K562 (cell line): ENCODE results near the gene IGSF23. TPM values are rescaled to one million over a fixed set of nuclear protein-coding genes. Genes with fewer than 3 reads are reported as not detected.
"Not testable (repeated sequence)": the region's sequence is repeated elsewhere in the genome, so short reads cannot be mapped to it uniquely, and the experiment has no call there.

ENCODE experiments used
- ATAC-seq: fragments of 200-7000 bp; cut with Tn5 transposase; 3 replicates; pipeline ENCODE4 v1.9.1; 2020; ENCODE audit warnings: moderate library complexity
- BruUV-seq: library from RNA; stranded (reverse); fragments of 400-500 nt; replicated peaks from 2 replicates; lab custom pipeline; 2021; lab: Mats Ljungman, UMichigan
- CTCF ChIA-PET: fragments of 300-600 bp; formaldehyde crosslinking; extraction: SDS; loops from one replicate; lab custom pipeline; 2021; ENCODE audit warnings: low intra/inter-chr PET ratio; lab: Yijun Ruan, JAX
- POLR2A ChIA-PET: fragments of 300-600, 350-650 bp; sonication (Branson Sonifier 250); formaldehyde crosslinking; extraction: SDS; loops from one replicate; lab custom pipeline; 2021; ENCODE audit warnings: antibody characterized with exemption, inconsistent platforms; lab: Yijun Ruan, JAX
- DNase-seq, 4 experiments: peaks; one replicate each; pipeline versions ENCODE4 v3.0.0 to v3.0.0-alpha.2; 2011 to 2018; ENCODE audit warnings: low spot score in 3 of 4, mixed read lengths in 3 of 4; ENCODE audit errors: extremely low read depth in 1 of 4
- FAIRE-seq: peaks from 2 replicates; lab custom pipeline; 2011; peaks lifted over from hg19 to GRCh38; lab: Jason Lieb, UNC
- H2AFZ ChIP-seq: 2 replicates; pipeline ENCODE4 v1.6.0; 2011; ENCODE audit warnings: low read depth, low read length, control low read depth, inconsistent platforms
- H3K27ac ChIP-seq: fragments of 200-600 bp; 3 replicates; pipeline ENCODE4 v1.8.0; 2011; ENCODE audit warnings: low read depth, mild to moderate bottlenecking, control low read depth, inconsistent platforms, low read length, moderate library complexity, mixed read lengths; ENCODE audit errors: extremely low read depth
- H3K27me3 ChIP-seq, 2 experiments: fragments of 300-600 bp in 1 of 2; 2 replicates in 1 of 2; 3 replicates in 1 of 2; pipeline versions ENCODE4 v1.6.0 to v1.8.0; 2011; ENCODE audit warnings: inconsistent platforms in 2 of 2, low read length in 2 of 2, mild to moderate bottlenecking in 1 of 2, mixed read lengths in 1 of 2, moderate library complexity in 1 of 2; ENCODE audit not compliant: control insufficient read depth in 2 of 2, insufficient read depth in 2 of 2
- H3K36me3 ChIP-seq: fragments of 300-600 bp; 3 replicates; pipeline ENCODE4 v1.8.0; 2011; ENCODE audit warnings: mild to moderate bottlenecking, low read length, inconsistent platforms; ENCODE audit not compliant: control insufficient read depth, insufficient read depth
- H3K4me1 ChIP-seq, 2 experiments: fragments of 200-600 bp in 1 of 2; replicated peaks in 1 of 2; 2 replicates in 1 of 2; 3 replicates in 1 of 2; pipeline versions ENCODE4 v1.5.1 to v1.8.0; 2011; ENCODE audit warnings: inconsistent platforms in 2 of 2, low read length in 2 of 2, mild to moderate bottlenecking in 1 of 2, mixed read lengths in 1 of 2, moderate library complexity in 1 of 2; ENCODE audit not compliant: control insufficient read depth in 2 of 2, insufficient read depth in 2 of 2
- H3K4me2 ChIP-seq: 2 replicates; pipeline ENCODE4 v1.6.1; 2011; ENCODE audit warnings: low read length, control low read depth, inconsistent platforms, mixed read lengths; ENCODE audit not compliant: insufficient read depth
- H3K4me3 ChIP-seq: fragments of 200-600 bp; sonication (generic), shearing (Covaris generic); 2 replicates; pipeline ENCODE4 v1.5.1; 2016; ENCODE audit warnings: control low read depth, inconsistent platforms
- H3K79me2 ChIP-seq: fragments of 200-600 bp; 3 replicates; pipeline ENCODE4 v1.8.0; 2011; ENCODE audit warnings: low read length, inconsistent platforms; ENCODE audit not compliant: control insufficient read depth, insufficient read depth
- H3K9ac ChIP-seq, 2 experiments: 2 replicates each; pipeline versions ENCODE4 v1.6.0 to v1.6.1; 2011; ENCODE audit warnings: low read depth in 2 of 2, low read length in 2 of 2, control low read depth in 1 of 2, inconsistent platforms in 1 of 2, mild to moderate bottlenecking in 1 of 2, mixed read lengths in 1 of 2; ENCODE audit not compliant: insufficient read depth in 1 of 2
- H3K9me1 ChIP-seq: one replicate; pipeline ENCODE4 v1.6.0; 2011; ENCODE audit warnings: inconsistent platforms, mild to moderate bottlenecking, low read length, moderate library complexity; ENCODE audit not compliant: control insufficient read depth, insufficient read depth
- H3K9me3 ChIP-seq: replicated peaks from 2 replicates; pipeline ENCODE4 v1.5.1; 2011; ENCODE audit warnings: low read depth, low read length, inconsistent platforms; ENCODE audit not compliant: control insufficient read depth, insufficient read depth
- H4K20me1 ChIP-seq: replicated peaks from 2 replicates; pipeline ENCODE4 v1.6.1; 2011; ENCODE audit warnings: low read length, inconsistent platforms, mixed read lengths; ENCODE audit not compliant: control insufficient read depth, insufficient read depth
- BCOR ChIP-seq: fragments of 450-650 bp; IDR thresholded peaks from 2 replicates; pipeline ENCODE4 v1.6.1; 2016
- CHD4 ChIP-seq: fragments of 200-600 bp; sonication (generic); IDR thresholded peaks from 3 replicates; pipeline ENCODE4 v1.6.1; 2012; ENCODE audit warnings: low read depth, mild to moderate bottlenecking, mixed read lengths, low read length, inconsistent platforms; ENCODE audit not compliant: insufficient read depth, insufficient replicate concordance, poor library complexity, severe bottlenecking
- HDAC2 ChIP-seq: fragments of 450-650 bp; IDR thresholded peaks from 2 replicates; pipeline ENCODE4 v1.6.1; 2016; ENCODE audit warnings: mild to moderate bottlenecking
- KDM1A ChIP-seq, 2 experiments: fragments of 450-650 bp; IDR thresholded peaks; 2 replicates each; pipeline ENCODE4 v1.6.1; 2016; ENCODE audit warnings: mild to moderate bottlenecking in 2 of 2
- PTBP1 ChIP-seq: fragments of 200-400 bp; formaldehyde crosslinking; IDR thresholded peaks from 2 replicates; pipeline ENCODE4 v1.6.1; 2017; ENCODE audit warnings: low read depth, low read length
- RBM25 ChIP-seq: fragments of 200-400 bp; formaldehyde crosslinking; IDR thresholded peaks from 2 replicates; pipeline ENCODE4 v1.6.1; 2018; ENCODE audit warnings: low read length, low read depth, moderate library complexity; ENCODE audit not compliant: severe bottlenecking
- RCOR1 ChIP-seq, 2 experiments: IDR thresholded peaks; 2 replicates each; pipeline ENCODE4 v1.6.1; 2012; ENCODE audit warnings: low read depth in 2 of 2, low read length in 2 of 2, borderline replicate concordance in 1 of 2, improper control_type of control experiment in 1 of 2
- SMARCA5 ChIP-seq: fragments of 450-650 bp; IDR thresholded peaks from 2 replicates; pipeline ENCODE4 v1.6.1; 2016
- ZFP36 ChIP-seq: fragments of 150-350 bp; IDR thresholded peaks from 2 replicates; pipeline ENCODE4 v1.6.1; 2018; ENCODE audit warnings: low read length, low read depth; ENCODE audit not compliant: partially characterized antibody
- WGBS: fragments of 100-300 bp; shearing (Covaris generic); methylation state at CpG from one replicate; pipeline ENCODE4 v1.1.6; 2016; ENCODE audit warnings: low coverage, mixed read lengths; ENCODE audit not compliant: insufficient coverage; ENCODE audit errors: missing lambda C conversion rate; 5-methylcytosine and 5-hydroxymethylcytosine counted together
- in situ Hi-C: fragments of 300-500 bp; cut with MboI; formaldehyde crosslinking; loops from 4 replicates; pipeline ENCODE4 v1.15.0; 2018; ENCODE audit warnings: inconsistent platforms, mixed read lengths
- intact Hi-C: fragments of 100-400 bp; cut with micrococcal nuclease; formaldehyde crosslinking; loops from 2 replicates; pipeline ENCODE4 v1.14.2; 2022
- polyA plus RNA-seq, 8 experiments: library from polyadenylated mRNA; depleted of rRNA in 4 of 8; stranded (reverse) in 5 of 8; unstranded in 3 of 8; fragments of >200 nt; fragmentation: Nextera tagmentation in 2 of 8; fragmentation: Illumina TruSeq in 1 of 8; extraction: Ambion mirVana in 2 of 8; extraction: Trizol in 1 of 8; gene quantifications; 2 replicates each; pipeline versions ENCODE4 v1.2.1 to v1.2.3, GENCODE V29; 2011 to 2014; ENCODE audit warnings: inconsistent platforms in 1 of 8, missing spikeins in 1 of 8
- total RNA-seq, 7 experiments: library from RNA; depleted of rRNA in 6 of 7; stranded (reverse); fragments of >200 nt in 6 of 7; fragmentation: Illumina TruSeq in 2 of 7; extraction: Trizol in 2 of 7; gene quantifications; 2 replicates each; pipeline versions ENCODE4 v1.2.1 to v1.2.3, GENCODE V29; 2011 to 2021; ENCODE audit warnings: low replicate concordance in 1 of 7

IGSF23 gene
- total and polyA plus RNA-seq, 9 of the 15 experiments (the other 6 are each of a cell fraction or from before 2014, with no cell fraction given): not detected

DNA sequence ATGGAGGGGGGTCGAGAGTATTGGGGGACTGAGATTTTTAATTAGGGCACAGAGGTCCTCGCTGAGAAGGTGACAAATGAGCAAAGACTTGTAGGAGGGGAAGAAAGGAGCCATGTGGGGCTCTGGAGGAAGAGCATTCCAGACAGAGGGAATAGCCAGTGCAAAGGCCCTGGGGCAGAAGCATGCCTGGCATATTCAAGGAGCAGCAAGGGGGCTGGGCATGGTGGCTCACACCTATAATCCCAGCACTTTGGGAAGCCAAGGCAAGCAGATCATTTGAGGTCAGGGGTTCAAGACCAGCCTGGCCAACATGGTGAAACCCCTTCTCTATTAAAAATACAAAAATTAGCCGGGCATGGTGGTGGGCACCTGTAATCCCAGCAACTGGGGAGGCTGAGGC, 71.0 kb downstream of the IGSF23 start:
- POLR2A ChIA-PET, H3K9me1 ChIP-seq, H3K9ac ChIP-seq, ATAC-seq, in situ Hi-C loops, H3K79me2 ChIP-seq, DNase-seq, H3K4me3 ChIP-seq, H3K27ac ChIP-seq, H3K4me2 ChIP-seq, BruUV-seq, H3K36me3 ChIP-seq, H2AFZ ChIP-seq, H4K20me1 ChIP-seq, FAIRE-seq: not testable (repeated sequence)
- CTCF ChIA-PET: interaction anchor here (1.1 kb wide), 1 partner anchor 161 kb away, joined by 4 read pairs; the partner anchor contains the start of gene NECTIN2
- intact Hi-C loops: loop anchor here (10.0 kb wide), 1 partner anchor 110 kb away; no protein-coding TSS in a partner anchor
- WGBS: 59% methylated on average over 3 of the region's 3 CpGs
- TF ChIP-seq KDM1A (IDR thresholded peaks at IDR 0.05) (peak; percentile 55 to 69; a peak in 2 of 4 replicates), PTBP1 (0 out of 2 replicates have a peak, but pooled peaks have one; percentile 65), HDAC2 (peak; percentile 22; the same call in 1 of the 2 replicates), ZFP36 (peak; percentile 52), RBM25 (peak; percentile 62), RCOR1 (IDR thresholded peaks at IDR 0.05; ENCODE audit: borderline replicate concordance in 1 of 2, low read depth in 2 of 2, low read length in 2 of 2) (0 out of 4 replicates have a peak, but pooled peaks of 1 of the 2 experiments have one; percentile 13), BCOR (peak; percentile 88), CHD4 (peak; percentile 57), SMARCA5 (peak; percentile 93)
- TF ChIP-seq, all 486 proteins: peak for 9; not testable (repeated sequence) for 477
- H3K4me1 ChIP-seq: peaks cover 6 to 19% of the 10 kb centered on the region in 2 experiments
- not testable (repeated sequence) for H3K9me3 ChIP-seq, H3K27me3 ChIP-seq
